Activated T-helper 9 cell treated with anti-CD3 and anti-CD28 coated beads, Interleukin-2, amount 50 U/mL, for 16 hours (primary cell): Measurements from ENCODE around the gene PHACTR1.

Source experiments
- DNase-seq: peaks from one replicate; pipeline ENCODE4 v3.0.0-alpha.2; 2020; ENCODE audit warnings: low read depth

The PHACTR1 gene

GRCh38 chr6:13163161-13163944 is 446.8 kb downstream of the PHACTR1 start:
- no peak for DNase-seq

- DNase-seq: no peak
Measured at GRCh38 chr6:13164291-13164690, 447.7 kb downstream of the PHACTR1 start.

- no peak for DNase-seq
Measured at GRCh38 chr6:13165502-13166172, 449.1 kb downstream of the PHACTR1 start.

GRCh38 chr6:13166269-13166668 is 449.7 kb downstream of the PHACTR1 start:
- DNase-seq: no peak

- no peak for DNase-seq
Measured at GRCh38 chr6:13166916-13167315, 450.3 kb downstream of the PHACTR1 start.

- no peak for DNase-seq
Measured at GRCh38 chr6:13172291-13172690, 455.7 kb downstream of the PHACTR1 start.

GRCh38 chr6:13175087-13175486 is 458.5 kb downstream of the PHACTR1 start:
- no peak for DNase-seq

GRCh38 chr6:13175759-13176158 is 459.2 kb downstream of the PHACTR1 start:
- no peak for DNase-seq

- DNase-seq: no peak
Measured at GRCh38 chr6:13177664-13178063, 461.1 kb downstream of the PHACTR1 start.

GRCh38 chr6:13178107-13178506 is 461.5 kb downstream of the PHACTR1 start:
- DNase-seq: no peak

- DNase-seq: no peak
Measured at GRCh38 chr6:13180538-13180937, 464.0 kb downstream of the PHACTR1 start.

- DNase-seq: no peak
Measured at GRCh38 chr6:13181393-13181792, 464.8 kb downstream of the PHACTR1 start.

- DNase-seq: no peak
Measured at GRCh38 chr6:13183415-13184088, 467.0 kb downstream of the PHACTR1 start.

GRCh38 chr6:13184089-13184468 is 467.5 kb downstream of the PHACTR1 start:
- DNase-seq: no peak

- DNase-seq: no peak
Measured at GRCh38 chr6:13184547-13184946, 468.0 kb downstream of the PHACTR1 start.

- DNase-seq: no peak
Measured at GRCh38 chr6:13186861-13187260, 470.3 kb downstream of the PHACTR1 start.

GRCh38 chr6:13187692-13188091 is 471.1 kb downstream of the PHACTR1 start:
- no peak for DNase-seq

GRCh38 chr6:13188306-13188705 is 471.7 kb downstream of the PHACTR1 start:
- DNase-seq: no peak

- DNase-seq: no peak
Measured at GRCh38 chr6:13189710-13190109, 473.1 kb downstream of the PHACTR1 start.

- DNase-seq: no peak
Measured at GRCh38 chr6:13190376-13190775, 473.8 kb downstream of the PHACTR1 start.

GRCh38 chr6:13191461-13191860 is 474.9 kb downstream of the PHACTR1 start:
- DNase-seq: no peak

- no peak for DNase-seq
Measured at GRCh38 chr6:13194852-13195251, 478.3 kb downstream of the PHACTR1 start.

- DNase-seq: no peak
Measured at GRCh38 chr6:13195803-13196202, 479.2 kb downstream of the PHACTR1 start.
